ENCODE results near the gene OTP. TPM values are rescaled to one million over a fixed set of nuclear protein-coding genes. Genes with fewer than 3 reads are reported as not detected.
A peak's percentile ranks its signal among the peaks of the same experiment; 100 is the strongest.

OTP gene
- total and polyA plus RNA-seq, 2 donors (not counting 1 experiment from before 2014, with no cell fraction given) = 0.03 TPM; not detected in 1

DNA sequence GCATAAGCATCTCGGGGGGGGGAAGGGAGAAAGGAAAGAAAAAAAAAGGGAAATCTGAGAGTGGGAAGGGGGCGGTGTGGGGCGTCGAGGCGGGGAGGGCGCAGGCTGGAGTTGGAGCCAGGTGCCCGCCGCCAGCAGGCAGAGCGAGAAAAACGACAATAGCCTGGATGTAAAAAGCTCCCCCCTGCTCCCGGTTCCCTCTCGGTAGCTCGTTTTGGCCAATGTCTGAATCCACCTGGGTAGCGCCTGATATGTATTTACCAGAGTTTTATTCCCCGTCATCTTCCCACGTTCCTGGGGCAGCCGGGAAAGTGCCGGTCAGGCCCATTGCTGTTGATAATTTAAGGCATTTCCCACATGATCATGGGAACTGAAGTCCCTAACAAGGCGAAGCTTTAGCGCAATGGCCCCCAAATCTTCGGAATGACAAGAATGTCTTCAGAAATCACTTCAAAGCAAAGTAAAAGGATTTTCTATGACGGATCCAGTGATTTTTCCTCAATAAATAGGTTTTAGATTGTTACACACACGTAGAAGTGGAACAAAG is 3.0 kb upstream of the OTP start:
- CTCF ChIA-PET = interaction anchor here (1.5 kb wide), 1 partner anchor 9 kb away, joined by 3 read pairs; no protein-coding TSS in a partner anchor
- no peak overlapping the region for H3K4me2 ChIP-seq (replicated peaks; ENCODE audit: low read depth, low read length, poor library complexity, severe bottlenecking)
- Mint-ChIP-seq H3K9me3 (ENCODE audit: insufficient read depth) (peaks cover 7% of the 10 kb centered on the region), H3K27ac (peak overlapping the region; percentile 67), H3K4me3 (no peak overlapping the region), H3K27me3 (peaks cover 81% of the 10 kb centered on the region), H3K4me1 (peaks cover 21% of the 10 kb centered on the region)
- H3K9me3 ChIP-seq (ENCODE audit: control extremely low read depth in 1 of 3, control insufficient read depth in 2 of 3, insufficient read depth in 1 of 3, low read length in 2 of 3) = peaks cover 0 to 74% (median 40%) of the 10 kb centered on the region in 3 donors
- no peaks in the 10 kb centered on the region for H4K20me1 ChIP-seq (ENCODE audit: control insufficient read depth, insufficient read depth, low read length, poor library complexity, severe bottlenecking)
- H3K27ac ChIP-seq (ENCODE audit: low read length in 2 of 2) = no peak overlapping the region
- H3K36me3 ChIP-seq (replicated peaks in 1 of 2; ENCODE audit: control extremely low read depth in 1 of 2, control insufficient read depth in 1 of 2, extremely low read depth in 1 of 2, insufficient read depth in 2 of 2, low read length in 1 of 2) = no peaks in the 10 kb centered on the region
- no peak overlapping the region for H3K9ac ChIP-seq (ENCODE audit: low read length)
- ATAC-seq (ENCODE audit: low read depth) (no peak), DNase-seq (peak; percentile 36)
- no peak for TF ChIP-seq EZH2 (IDR thresholded peaks at IDR 0.05; ENCODE audit: borderline replicate concordance, insufficient read depth, low read depth, low read length, poor library complexity, severe bottlenecking)
- TF ChIP-seq, protein P1, sequence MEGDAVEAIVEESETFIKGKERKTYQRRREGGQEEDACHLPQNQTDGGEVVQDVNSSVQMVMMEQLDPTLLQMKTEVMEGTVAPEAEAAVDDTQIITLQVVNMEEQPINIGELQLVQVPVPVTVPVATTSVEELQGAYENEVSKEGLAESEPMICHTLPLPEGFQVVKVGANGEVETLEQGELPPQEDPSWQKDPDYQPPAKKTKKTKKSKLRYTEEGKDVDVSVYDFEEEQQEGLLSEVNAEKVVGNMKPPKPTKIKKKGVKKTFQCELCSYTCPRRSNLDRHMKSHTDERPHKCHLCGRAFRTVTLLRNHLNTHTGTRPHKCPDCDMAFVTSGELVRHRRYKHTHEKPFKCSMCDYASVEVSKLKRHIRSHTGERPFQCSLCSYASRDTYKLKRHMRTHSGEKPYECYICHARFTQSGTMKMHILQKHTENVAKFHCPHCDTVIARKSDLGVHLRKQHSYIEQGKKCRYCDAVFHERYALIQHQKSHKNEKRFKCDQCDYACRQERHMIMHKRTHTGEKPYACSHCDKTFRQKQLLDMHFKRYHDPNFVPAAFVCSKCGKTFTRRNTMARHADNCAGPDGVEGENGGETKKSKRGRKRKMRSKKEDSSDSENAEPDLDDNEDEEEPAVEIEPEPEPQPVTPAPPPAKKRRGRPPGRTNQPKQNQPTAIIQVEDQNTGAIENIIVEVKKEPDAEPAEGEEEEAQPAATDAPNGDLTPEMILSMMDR (IDR thresholded peaks at IDR 0.05) = no peak
- H3K79me2 ChIP-seq (ENCODE audit: control insufficient read depth, insufficient read depth, low read length) = no peaks in the 10 kb centered on the region
- H2AFZ ChIP-seq (ENCODE audit: insufficient read depth, low read depth, low read length, poor library complexity, severe bottlenecking) = no peak overlapping the region
- POLR2A ChIA-PET = interaction anchor here (0.8 to 1.1 kb wide), 2 partner anchors 10 to 12 kb away, joined by 3 to 7 read pairs; no protein-coding TSS in a partner anchor
- intact Hi-C loops (cut with micrococcal nuclease) = loop anchor here (10.0 kb wide), 1 partner anchor 623 kb away; no protein-coding TSS in a partner anchor
- WGBS (ENCODE audit: insufficient coverage) = 15% methylated on average over 13 of the region's 23 CpGs
- no peak overlapping the region for H3K4me3 ChIP-seq (ENCODE audit: control extremely low read depth in 1 of 5, extremely low read depth in 1 of 5, insufficient read depth in 1 of 5, low read depth in 2 of 5, low read length in 4 of 5)
- H3K27me3 ChIP-seq (replicated peaks in 1 of 4; ENCODE audit: control extremely low read depth in 1 of 4, control insufficient read depth in 3 of 4, insufficient read depth in 4 of 4, low read length in 3 of 4) = peaks cover 1 to 96% (median 89%) of the 10 kb centered on the region in 4 experiments
- H3K4me1 ChIP-seq (ENCODE audit: control insufficient read depth in 2 of 2, insufficient read depth in 2 of 2, low read length in 2 of 2) = peaks cover 45 to 80% of the 10 kb centered on the region in 2 donors
